Heart right ventricle (tissue), 16 donors: ENCODE results near the gene B3GALT4. TPM values are rescaled to one million over a fixed set of nuclear protein-coding genes. Genes with fewer than 3 reads are reported as not detected.

Experiments
- ATAC-seq, 8 donors: fragments of 200-7000 bp; cut with Tn5 transposase; one replicate each; pipeline ENCODE4 v1.9.1; 2020; ENCODE audit warnings: mild to moderate bottlenecking in 8 of 8, moderate library complexity in 8 of 8, moderate number of reproducible peaks in 1 of 8
- DNase-seq, 2 donors: peaks; one replicate each; pipeline ENCODE4 v3.0.0-alpha.2; 2020
- H3K27ac ChIP-seq, 10 donors: fragments of 200-600 bp; sonication (generic) in 2 of 10; one replicate each; pipeline versions ENCODE4 v1.5.0 to v1.8.0; 2020 to 2022; ENCODE audit warnings: mild to moderate bottlenecking in 3 of 10
- H3K27me3 ChIP-seq, 7 donors: fragments of 200-600 bp; one replicate each; pipeline ENCODE4 v1.8.0; 2021 to 2022; ENCODE audit warnings: mild to moderate bottlenecking in 2 of 7
- H3K36me3 ChIP-seq, 9 donors: fragments of 200-600 bp; sonication (generic) in 1 of 9; one replicate each; pipeline versions ENCODE4 v1.5.0 to v1.8.0; 2020 to 2022; ENCODE audit warnings: mild to moderate bottlenecking in 2 of 9
- H3K4me1 ChIP-seq, 9 donors: fragments of 200-600 bp; sonication (generic) in 1 of 9; one replicate each; pipeline versions ENCODE4 v1.5.0 to v1.8.0; 2020 to 2022; ENCODE audit warnings: mild to moderate bottlenecking in 4 of 9
- H3K4me3 ChIP-seq, 10 donors: fragments of 200-600 bp; sonication (generic) in 2 of 10; one replicate each; pipeline versions ENCODE4 v1.5.0 to v1.8.0; 2020 to 2022; ENCODE audit warnings: mild to moderate bottlenecking in 7 of 10, moderate library complexity in 2 of 10
- H3K9me3 ChIP-seq, 11 donors: fragments of 200-600 bp in 10 of 11; sonication (generic) in 2 of 11; one replicate each; pipeline versions ENCODE4 v1.5.0 to v1.8.0; 2013 to 2022; ENCODE audit warnings: mild to moderate bottlenecking in 2 of 11, control low read depth in 1 of 11, moderate library complexity in 1 of 11
- WGBS, 2 donors: extraction: QIAGEN DNeasy Blood & Tissue Kit; methylation state at CpG; one replicate each; pipeline ENCODE4 v1.1.7; 2013; ENCODE audit warnings: inconsistent platforms in 1 of 2; 5-methylcytosine and 5-hydroxymethylcytosine counted together
- intact Hi-C, 10 donors: fragments of 100-400 bp; cut with DNase I; formaldehyde crosslinking; loops; one replicate each; pipeline versions ENCODE4 v1.11.1 to v1.14.2; 2022
- polyA plus RNA-seq, 2 donors: library from polyadenylated mRNA; stranded (reverse); fragments of 200-250 nt; gene quantifications; one replicate each; pipeline ENCODE4 v1.2.3, GENCODE V29; 2013
- total RNA-seq, 10 donors: library from RNA; stranded (reverse); fragmentation: NEBNext Ultra II Directional in 3 of 10; extraction: Animal tissue kit (Norgen Biotek cat#: 25700) in 3 of 10; gene quantifications; one replicate each; pipeline versions ENCODE4 v1.2.1 to v1.2.4, GENCODE V29; 2021 to 2023
- TF ChIP-seq, protein P1 (sequence below), 9 donors: fragments of 200-600 bp; sonication (generic) in 2 of 9; IDR thresholded peaks; one replicate each; pipeline versions ENCODE4 v1.5.0 to v1.8.0; 2021 to 2022; ENCODE audit warnings: antibody characterized with exemption in 9 of 9, mild to moderate bottlenecking in 5 of 9, moderate library complexity in 1 of 9
- donor health status: Arrhythmogenic right ventricular cardiomyopathy.
- donor health status: ischemic (EF 13 %, LVEDD 7.1; RV severe dilation, severe dysfunction).
- donor health status: healthy with polysubstance abuse.
- donor health status: DM: no; HTN: yes; CAD: no.
- donor health status: DM: no; HTN: no; CAD: no.
- donor health status: ischemic (EF 25% LVEDD 6.9; RV normal size, moderate dysfunction).
- donor health status: ischemic (EF 25% LVEDD 5.7; RV mildly dilated, moderate dysfunction).
- donor health status: healthy.
- donor health status: DM: yes; HTN: yes; CAD: no.
- donor health status: Ischemic cardiomyopathy.
- donor health status: ischemic (EF 35%, LVEDD 5.7; RV mildly dilated, moderate dysfunction).
- donor health status: nonischemic (EF 11% LVEDD 7.7; RV severe dilation, severe dysfunction).
- donor health status: DM: yes; HTN: yes; CAD: no.
- donor health status: PGD.
- donor health status: ischemic (EF 29% LVEDD 5.4; RV normal size, mild dysfunction).
- donor health status: nonischemic (EF 23%, LVEDD 6.1; RV moderate dilation, normal function).

The B3GALT4 gene
- total and polyA plus RNA-seq, 12 donors: 5.3 to 12.2 (median 8.0) TPM

DNA sequence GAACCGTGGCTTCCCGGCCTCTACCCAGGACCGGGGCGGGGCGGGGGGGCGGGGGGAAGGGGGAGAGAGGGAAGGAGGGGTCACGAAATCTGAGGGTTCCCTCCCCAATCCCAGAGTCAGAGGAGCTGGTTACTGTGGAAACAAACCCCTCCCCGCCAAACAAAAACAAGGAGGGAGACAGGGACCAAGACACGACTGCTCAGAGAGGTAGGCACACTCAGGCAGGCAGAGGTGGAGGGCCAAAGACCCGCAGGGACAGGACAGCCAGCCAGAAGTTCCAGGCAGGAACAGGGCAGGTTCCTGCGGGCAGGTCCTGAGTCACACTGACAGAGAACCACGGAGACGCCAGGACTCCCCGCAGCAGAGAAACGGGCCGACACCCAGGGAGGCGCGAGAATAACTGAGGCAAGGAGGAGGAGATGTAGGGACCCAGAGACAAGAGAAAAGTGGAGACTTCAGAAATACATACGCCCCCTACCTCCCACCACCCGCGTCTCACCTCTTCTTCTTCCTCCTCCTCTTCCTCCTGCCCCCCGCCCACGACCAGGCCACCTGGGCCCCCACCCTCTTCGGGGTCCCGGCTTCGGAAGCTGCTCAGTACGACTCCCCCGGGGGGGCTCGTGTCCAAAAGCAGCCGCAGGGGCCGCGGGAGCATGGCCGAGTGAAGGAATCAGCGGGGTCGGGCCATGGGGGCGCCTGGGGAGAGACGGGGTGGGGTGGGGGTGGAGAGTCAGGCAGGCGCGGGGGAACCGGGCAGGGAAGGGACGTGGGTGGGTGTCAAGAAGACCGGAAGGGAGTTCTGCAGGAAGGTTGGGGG lies 21.2 kb downstream of the B3GALT4 start:
- peaks cover 11 to 41% (median 37%) of the 10 kb centered on the region in 9 donors for H3K4me1 ChIP-seq
- WGBS, 2 donors: 1 to 2% methylated on average over 33 to 42 of the region's 42 CpGs
- intact Hi-C loops: loop anchor here in 4 of 10 donors (2.0 kb wide), 3 partner anchors 15 to 49 kb away; partner anchors contain the start of gene ZBTB22 (in 2 of the 4)
- no peaks in the 10 kb centered on the region for H3K27me3 ChIP-seq
- peak overlapping the region; percentile 85 to 99 (median 98) for H3K27ac ChIP-seq
- H3K36me3 ChIP-seq: peaks cover 0 to 65% (median 17%) of the 10 kb centered on the region in 9 donors
- TF ChIP-seq, protein P1, sequence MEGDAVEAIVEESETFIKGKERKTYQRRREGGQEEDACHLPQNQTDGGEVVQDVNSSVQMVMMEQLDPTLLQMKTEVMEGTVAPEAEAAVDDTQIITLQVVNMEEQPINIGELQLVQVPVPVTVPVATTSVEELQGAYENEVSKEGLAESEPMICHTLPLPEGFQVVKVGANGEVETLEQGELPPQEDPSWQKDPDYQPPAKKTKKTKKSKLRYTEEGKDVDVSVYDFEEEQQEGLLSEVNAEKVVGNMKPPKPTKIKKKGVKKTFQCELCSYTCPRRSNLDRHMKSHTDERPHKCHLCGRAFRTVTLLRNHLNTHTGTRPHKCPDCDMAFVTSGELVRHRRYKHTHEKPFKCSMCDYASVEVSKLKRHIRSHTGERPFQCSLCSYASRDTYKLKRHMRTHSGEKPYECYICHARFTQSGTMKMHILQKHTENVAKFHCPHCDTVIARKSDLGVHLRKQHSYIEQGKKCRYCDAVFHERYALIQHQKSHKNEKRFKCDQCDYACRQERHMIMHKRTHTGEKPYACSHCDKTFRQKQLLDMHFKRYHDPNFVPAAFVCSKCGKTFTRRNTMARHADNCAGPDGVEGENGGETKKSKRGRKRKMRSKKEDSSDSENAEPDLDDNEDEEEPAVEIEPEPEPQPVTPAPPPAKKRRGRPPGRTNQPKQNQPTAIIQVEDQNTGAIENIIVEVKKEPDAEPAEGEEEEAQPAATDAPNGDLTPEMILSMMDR (IDR thresholded peaks at IDR 0.05): peak in 1 of 9 donors; percentile 16
- peak; percentile 12 to 48 (median 27) for ATAC-seq
- H3K4me3 ChIP-seq: peak overlapping the region; percentile 65 to 97 (median 80)
- DNase-seq: peak; percentile 62 to 84
- no peaks in the 10 kb centered on the region for H3K9me3 ChIP-seq

DNA sequence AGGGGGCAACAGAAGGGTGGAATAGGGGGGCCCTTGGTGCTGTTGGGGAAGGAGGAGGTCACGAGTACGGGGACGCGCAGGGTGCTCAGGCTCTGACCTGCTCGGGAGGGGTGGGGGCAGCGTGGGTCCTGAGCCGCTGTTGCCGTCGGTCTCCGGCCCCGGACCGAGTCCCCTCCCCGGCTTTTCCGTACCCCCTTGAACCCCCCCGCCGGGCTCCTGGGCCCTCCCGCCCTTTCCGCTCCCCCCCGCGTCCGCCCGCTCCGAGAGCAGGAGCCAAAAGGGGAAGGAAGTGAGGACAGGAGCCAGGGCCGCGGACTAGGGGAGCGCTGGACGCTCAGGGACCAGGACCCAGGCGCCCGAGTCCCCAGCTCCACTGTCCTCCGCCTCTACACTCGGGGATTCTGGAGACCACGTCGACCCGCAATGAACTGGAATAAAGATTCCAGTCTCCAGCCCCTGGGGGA lies 21.9 kb downstream of the B3GALT4 start, which contains the start of gene RGL2:
Gene RGL2 (minus strand): TSS at position 170 of the 464 bp plus-strand sequence. CDS start 332 bp downstream, outside the sequence.
- Histone ChIP-seq H3K4me3 (peak within 1 kb of the TSS; percentile 65 to 97 (median 80)), H3K36me3 (peaks cover 0 to 65% (median 18%) of the 10 kb centered on the region in 9 donors), H3K27ac (peak within 1 kb of the TSS; percentile 85 to 99 (median 98)), H3K9me3 (no peaks in the 10 kb centered on the region), H3K4me1 (peaks cover 11 to 41% (median 37%) of the 10 kb centered on the region in 9 donors), H3K27me3 (no peaks in the 10 kb centered on the region)
- DNase-seq (peak; percentile 90 to 94), ATAC-seq (peak; percentile 72 to 91 (median 86))
- WGBS, 2 donors: 0% methylated on average over 22 to 34 of the region's 34 CpGs
- intact Hi-C loops: loop anchor here in 5 of 10 donors (1.0 to 2.0 kb wide), 4 partner anchors 14 to 50 kb away; partner anchors contain the start of genes ZBTB22 (in 2 of the 5) and VPS52 (in 1 of the 5)
- TF ChIP-seq, protein P1 (IDR thresholded peaks at IDR 0.05): no peak

DNA sequence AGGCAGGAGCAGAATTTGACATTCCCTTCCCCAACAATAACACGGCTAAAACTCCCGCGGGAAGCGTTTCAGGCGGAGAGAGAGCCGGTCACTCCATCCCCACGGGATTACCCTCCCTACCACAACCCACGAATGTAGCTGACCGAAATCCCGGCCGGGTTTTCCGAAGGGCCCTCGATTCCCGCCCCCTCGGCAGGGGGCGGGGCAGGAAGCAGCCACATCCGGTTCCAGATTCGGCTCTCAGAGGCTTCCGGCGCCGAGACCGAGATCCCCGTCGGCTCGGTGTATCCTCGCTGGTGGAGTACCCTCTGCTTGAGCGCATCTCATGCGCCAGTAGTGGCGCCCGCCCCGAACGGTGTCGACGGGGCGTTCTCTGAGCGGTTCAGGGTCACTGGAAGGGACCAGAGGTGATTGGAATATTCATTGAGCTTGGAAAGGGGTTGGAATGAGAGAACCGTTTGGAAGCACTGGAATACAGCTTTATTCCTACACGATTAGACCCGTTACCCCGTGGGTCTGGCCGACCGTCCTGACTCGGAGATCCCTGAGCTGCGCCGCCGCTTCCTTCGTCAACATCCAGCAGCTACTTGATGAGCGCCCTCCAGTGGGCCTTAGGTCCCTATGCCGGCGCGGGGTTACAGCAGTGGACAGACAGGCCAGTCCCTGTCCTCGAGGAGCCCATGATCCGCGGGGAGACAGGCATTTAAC lies 22.5 kb downstream of the B3GALT4 start:
- TF ChIP-seq, protein P1 (IDR thresholded peaks at IDR 0.05): peak; percentile 55 to 90 (median 80)
- peak overlapping the region; percentile 65 to 97 (median 80) for H3K4me3 ChIP-seq
- DNase-seq (peak; percentile 93 to 95), ATAC-seq (peak; percentile 76 to 90 (median 84))
- peaks cover 11 to 41% (median 37%) of the 10 kb centered on the region in 9 donors for H3K4me1 ChIP-seq
- intact Hi-C loops: loop anchor here in 5 of 10 donors (1.0 to 2.0 kb wide), 4 partner anchors 13 to 51 kb away; partner anchors contain the start of genes ZBTB22 (in 2 of the 5) and VPS52 (in 1 of the 5)
- H3K27ac ChIP-seq: peak overlapping the region; percentile 85 to 99 (median 98)
- WGBS, 2 donors: 1% methylated on average over 54 of the region's 54 CpGs
- peaks cover 0 to 67% (median 20%) of the 10 kb centered on the region in 9 donors for H3K36me3 ChIP-seq
- no peaks in the 10 kb centered on the region for H3K9me3 ChIP-seq
- H3K27me3 ChIP-seq: no peaks in the 10 kb centered on the region

DNA sequence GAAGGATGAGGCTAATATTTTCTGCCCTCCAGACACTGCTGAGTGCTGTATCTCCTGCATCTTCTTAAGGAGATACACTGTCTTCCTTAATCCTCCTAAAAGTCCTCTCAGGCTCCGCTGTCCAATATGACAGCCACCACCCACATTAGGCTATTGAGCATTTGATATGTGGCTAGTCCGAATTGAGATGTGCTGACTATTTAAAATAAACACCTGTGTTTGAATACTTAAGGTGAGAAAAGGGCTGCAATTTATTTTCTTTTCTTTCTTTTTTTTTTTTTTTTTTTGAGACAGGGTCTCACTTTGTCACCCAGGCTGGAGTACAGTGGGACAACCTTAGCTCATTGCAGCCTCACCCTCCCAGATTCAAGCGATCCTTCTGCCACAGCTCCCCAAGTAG lies 25.0 kb downstream of the B3GALT4 start:
- no peak for DNase-seq
- intact Hi-C loops: no loop called here
- Histone ChIP-seq H3K36me3 (peaks cover 0 to 67% (median 16%) of the 10 kb centered on the region in 9 donors), H3K9me3 (no peaks in the 10 kb centered on the region), H3K4me1 (peaks cover 11 to 58% (median 36%) of the 10 kb centered on the region in 9 donors), H3K27ac (no peak overlapping the region), H3K4me3 (no peak overlapping the region), H3K27me3 (no peaks in the 10 kb centered on the region)
- TF ChIP-seq, protein P1 (IDR thresholded peaks at IDR 0.05): no peak
- ATAC-seq: no peak
- 92 to 94% methylated on average over 3 of the region's 3 CpGs for WGBS, 2 donors
